C1 segment of cervical spinal cord (tissue), 14 donors: ENCODE data around the gene NDUFB5.
A peak's percentile ranks its signal among the peaks of the same experiment; 100 is the strongest.
"Not testable (repeated sequence)": the region's sequence is repeated elsewhere in the genome, so short reads cannot be mapped to it uniquely, and the experiment has no call there.

Experiments used
- DNase-seq, 14 donors: peaks; one replicate each; lab custom pipeline; 2025; lab: John Stamatoyannopoulos, UW

Gene NDUFB5

GRCh38 chr3:179630753-179631451, 26.3 kb downstream of the NDUFB5 start:
- DNase-seq: no peak

DNA sequence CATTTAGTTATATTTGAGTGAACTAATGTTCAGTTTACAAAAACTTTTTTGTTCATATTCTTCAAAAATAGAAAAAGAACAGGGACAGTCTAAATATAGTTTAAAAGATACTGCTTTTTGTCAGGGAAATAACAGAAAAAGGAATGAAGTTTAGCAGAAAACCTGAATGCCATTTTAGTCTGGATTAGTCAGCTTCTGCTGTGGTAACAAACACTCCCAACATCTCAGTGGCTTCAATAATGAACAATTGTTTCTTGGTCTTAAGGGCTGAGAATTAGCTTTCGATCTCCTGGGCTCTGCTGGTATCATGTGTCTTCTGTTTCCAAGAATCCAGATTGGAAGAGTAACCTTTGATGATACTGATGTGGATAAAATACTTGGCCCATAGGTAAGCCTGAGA, 35.9 kb downstream of the NDUFB5 start:
- DNase-seq: no peak

DNA sequence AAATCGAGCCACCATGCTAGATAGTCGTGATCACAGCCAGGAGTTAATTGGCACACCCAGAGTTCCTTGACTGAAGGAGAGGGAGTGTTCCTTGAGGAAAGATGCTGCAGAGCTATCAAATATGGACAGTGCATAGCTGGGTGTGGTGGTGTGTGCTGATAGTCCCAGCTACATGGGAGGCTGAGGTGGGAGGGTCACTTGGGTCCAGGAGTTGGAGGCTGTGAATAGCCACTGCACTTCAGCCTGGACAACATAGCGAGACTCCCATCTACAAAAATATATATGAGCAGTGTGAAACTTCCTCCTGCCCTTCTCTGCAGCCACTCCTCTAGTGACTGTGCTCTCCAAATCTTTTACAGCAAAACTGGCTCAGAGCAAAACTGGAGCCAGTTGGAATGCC, 38.3 kb downstream of the NDUFB5 start:
- no peak for DNase-seq

DNA sequence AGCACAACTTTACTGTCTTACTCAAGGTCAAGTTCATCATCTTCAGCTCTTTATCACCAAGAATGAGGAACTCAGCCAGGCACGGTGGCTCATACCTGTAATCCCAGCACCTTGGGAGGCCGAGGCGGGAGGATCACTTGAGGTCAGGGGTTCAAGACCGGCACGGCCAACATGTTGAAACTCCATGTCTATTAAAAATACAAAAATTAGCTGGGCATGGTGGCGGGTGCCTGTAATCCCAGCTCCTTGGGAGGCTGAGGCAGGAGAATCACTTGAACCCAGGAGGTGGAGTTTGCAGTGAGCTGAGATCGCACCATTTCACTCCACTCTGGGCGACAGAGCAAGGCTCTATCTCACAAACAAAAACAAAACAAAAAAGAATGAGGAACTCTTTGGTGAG, 39.2 kb downstream of the NDUFB5 start:
- DNase-seq: not testable (repeated sequence)

- no peak for DNase-seq
Observed at GRCh38 chr3:179646177-179646576, 41.6 kb downstream of the NDUFB5 start.

DNA sequence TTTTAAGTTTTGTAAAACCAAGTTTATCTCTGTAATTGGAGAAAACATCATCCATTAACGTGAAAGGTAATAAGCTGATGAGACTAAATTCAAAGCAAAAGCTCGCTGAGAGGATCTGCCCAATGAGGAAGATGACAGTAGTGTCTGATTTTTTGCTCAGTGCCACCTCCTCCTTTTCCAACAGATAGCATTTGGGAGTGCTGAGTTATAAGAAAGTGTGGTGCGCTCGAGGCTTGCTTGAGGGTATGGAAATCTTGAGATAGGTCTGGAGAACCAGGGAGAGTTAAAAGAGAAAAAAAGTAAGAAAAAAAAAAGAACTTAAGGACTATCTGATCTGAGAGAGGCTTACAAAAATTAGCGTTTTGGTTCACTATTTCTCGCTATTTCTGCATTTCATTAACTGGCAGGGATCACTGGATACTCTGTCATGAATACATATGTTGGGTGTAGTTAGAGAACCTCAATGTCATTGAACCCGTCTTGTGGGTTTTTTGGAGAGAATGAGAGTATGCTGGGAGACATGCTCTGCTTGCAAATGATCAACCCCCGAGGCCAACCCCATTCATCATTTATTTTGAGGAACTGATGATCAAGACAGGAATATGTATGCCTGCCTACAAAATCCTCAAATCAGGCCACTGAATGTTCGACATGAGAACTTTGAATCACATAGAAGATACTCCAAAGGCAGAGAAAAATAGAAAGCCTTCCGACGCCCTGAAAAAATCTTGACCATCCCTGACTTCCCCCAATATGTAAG, 47.3 kb downstream of the NDUFB5 start:
- peak in 2 of 14 donors; percentile 23 to 25 for DNase-seq

- peak in 13 of 14 donors; percentile 41 to 88 (median 78) for DNase-seq
Observed at GRCh38 chr3:179652447-179653095, 48.0 kb downstream of the NDUFB5 start, which contains the start of gene USP13. Gene USP13 (plus strand): TSS chr3:179653040. CDS start chr3:179653226, 186 bp downstream.

DNA sequence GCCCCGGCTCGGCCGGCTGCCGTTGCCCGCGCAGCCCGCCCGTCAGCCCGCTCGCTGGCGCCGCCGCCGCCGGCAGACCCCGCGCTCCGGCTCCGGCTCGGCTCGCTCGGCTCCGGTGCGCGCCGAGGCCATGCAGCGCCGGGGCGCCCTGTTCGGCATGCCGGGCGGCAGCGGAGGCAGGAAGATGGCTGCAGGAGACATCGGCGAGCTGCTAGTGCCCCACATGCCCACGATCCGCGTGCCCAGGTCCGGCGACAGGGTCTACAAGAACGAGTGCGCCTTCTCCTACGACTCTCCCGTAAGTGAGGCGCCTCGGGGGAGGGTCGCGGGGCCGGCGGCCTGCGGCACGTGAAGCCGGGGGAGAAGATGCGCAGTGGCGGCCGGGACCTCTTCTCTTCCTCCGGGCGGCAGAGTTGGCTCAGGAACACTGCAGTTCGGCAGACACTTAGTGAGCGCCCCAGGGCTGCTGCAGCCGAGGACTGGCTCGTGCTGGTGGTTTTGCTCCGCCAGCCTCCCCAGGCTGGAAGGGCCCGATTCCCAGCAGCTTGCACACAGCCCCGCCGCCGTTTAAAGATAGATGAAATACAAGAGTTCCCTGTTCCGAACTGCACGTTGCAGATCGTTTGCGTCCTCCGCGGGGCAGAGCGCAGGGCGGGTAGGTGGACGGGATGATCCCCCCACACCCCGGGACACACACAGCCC, 48.7 kb downstream of the NDUFB5 start:
- peak in 13 of 14 donors; percentile 43 to 88 (median 78) for DNase-seq

DNA sequence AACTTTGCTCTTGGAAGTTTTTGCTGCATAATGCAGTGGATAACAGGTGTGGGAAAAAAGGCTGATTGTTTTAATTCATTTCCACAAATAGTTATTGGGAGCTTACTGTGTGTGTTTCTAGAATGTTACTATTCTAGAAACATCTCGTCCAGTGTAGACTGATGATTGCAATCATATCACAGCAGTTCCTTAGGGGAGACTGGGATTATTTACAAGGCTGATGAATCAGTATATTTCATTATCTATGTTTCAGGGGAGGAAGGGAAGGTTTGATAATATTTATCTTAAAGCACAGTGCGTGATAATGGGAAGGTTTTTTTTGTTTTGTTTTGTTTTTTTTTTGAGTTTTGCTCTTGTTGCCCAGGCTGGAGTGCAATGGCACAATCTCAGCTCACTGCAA, 50.6 kb downstream of the NDUFB5 start:
- no peak for DNase-seq

DNA sequence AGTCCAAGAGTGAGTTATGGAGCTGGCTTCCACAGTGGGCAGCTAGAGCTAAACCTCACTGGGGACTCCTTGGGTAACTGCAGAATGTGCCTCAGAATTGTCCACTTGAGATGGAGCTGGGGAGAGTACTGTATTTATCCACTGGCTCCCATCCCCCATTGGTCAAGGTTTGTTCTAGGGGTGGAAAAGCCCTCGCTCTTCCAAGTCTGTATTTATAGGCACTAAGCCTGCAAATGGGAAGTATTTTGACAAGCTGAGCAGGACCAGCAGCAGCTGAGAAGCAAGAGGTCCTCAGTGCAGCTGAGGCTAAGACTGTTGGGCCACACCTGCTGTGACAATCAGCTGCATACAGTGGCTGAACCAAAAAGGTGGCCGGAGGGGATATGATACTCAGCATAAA, 54.0 kb downstream of the NDUFB5 start:
- no peak for DNase-seq

DNA sequence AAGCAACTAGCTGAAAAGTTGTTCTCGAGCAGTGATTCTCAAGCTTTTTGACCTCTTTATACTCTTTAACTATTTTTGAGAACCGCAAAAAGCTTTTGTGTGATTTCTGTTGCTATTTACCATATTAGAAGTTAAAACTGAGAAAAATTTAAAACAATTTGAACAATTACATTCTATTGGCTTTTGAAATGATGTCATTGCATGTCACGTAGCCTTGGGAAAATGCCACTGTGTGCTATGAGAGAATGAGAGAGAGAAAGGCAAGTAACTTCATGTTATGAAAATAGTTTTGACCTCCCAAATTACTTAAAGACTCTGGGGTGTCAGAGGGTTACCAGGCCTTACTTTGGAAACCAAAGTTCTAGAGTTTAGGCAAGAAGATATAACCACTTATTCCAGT, 56.3 kb downstream of the NDUFB5 start:
- DNase-seq: no peak

DNA sequence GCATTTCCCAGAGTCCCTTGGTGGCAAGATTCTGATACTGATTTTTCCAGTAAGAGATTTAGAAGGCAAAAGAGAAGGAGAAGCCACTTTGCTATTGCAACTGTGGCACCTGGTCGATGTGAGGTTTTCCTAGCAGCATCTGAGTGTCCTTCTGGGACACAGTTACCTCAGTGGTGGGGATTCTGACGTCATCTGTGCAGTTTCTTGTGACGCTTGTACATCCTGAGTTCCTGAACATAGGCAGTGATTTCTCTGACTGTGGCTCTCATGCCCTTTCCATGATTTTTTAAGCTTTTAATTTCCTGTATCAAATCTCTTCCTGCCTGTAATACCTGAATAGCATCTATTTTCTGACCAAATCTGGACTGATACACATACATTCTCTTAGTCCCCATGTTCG, 57.2 kb downstream of the NDUFB5 start:
- no peak for DNase-seq

GRCh38 chr3:179663093-179663492, 58.5 kb downstream of the NDUFB5 start:
- DNase-seq: no peak

DNA sequence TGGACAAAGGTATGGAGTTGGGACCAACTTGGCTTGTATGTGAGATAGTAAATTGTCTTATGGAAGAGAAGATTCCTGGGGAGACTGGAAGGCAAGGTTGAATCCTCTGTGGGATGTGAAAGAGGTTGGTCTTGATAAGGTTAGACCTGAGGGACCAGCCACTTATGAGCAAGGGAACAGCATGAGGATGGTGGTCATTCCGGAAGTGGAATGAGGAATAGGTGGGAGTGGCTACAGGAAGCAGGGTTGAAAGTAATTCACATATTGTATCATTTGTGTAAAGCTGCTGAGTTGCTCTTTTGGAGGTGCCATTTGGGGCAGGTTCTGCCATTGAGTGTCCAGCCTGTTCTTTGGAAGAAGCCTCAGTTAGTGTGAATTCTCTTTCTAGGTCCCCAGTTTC, 61.4 kb downstream of the NDUFB5 start:
- no peak for DNase-seq

DNA sequence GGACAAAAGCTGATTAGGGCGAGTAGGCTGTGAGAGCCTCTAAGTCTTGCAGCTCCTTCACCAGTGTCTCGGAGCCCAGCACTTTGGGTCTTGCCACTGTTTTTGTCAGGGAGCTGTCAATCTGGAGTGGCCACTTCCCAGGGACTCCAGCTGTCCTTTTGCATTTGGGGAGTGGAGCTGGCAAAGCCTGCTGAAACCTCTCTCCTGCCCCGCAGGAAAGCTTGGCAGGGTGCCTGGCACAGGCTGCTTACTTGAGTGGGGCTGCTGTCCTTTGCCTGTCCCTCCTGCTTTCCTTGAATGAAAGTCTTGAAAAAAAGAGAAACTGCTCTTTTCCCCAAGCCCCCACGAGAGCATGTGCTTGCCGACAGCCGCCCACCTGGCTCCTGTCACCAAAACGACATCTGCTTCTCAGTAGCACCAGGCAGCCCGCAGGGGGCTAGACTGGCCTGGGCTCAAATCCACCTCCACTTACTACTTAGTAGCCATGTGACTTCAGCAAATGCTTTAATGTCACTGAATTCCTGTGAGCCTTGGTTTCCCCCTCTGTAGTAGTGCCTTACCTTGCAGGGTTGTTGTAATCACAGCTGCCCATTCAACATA, 61.9 kb downstream of the NDUFB5 start:
- peak in 9 of 14 donors; percentile 6 to 81 (median 24) for DNase-seq

- DNase-seq: no peak
Observed at GRCh38 chr3:179668429-179668828, 63.8 kb downstream of the NDUFB5 start.

DNA sequence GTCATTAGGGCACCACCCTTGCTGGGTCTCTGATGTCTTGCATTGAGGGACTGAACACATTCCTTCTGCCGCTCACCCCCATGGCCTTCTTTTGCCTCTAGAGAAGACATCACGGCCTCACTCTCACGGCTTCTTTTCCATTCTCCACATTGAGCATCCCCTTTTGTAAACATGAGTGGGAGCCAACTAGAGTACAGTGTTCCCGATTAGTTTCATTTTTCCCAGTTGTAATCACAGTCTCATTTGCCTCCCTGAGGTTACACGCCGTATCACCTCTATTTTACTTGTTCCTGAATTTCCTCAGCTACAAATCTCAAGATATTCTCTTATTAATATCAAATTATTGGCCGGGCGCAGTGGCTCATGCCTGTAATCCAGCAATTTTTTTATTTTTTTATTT, 65.7 kb downstream of the NDUFB5 start:
- no peak for DNase-seq

- no peak for DNase-seq
Observed at GRCh38 chr3:179671309-179671708, 66.7 kb downstream of the NDUFB5 start.

- DNase-seq: no peak
Observed at GRCh38 chr3:179671747-179672242, 67.2 kb downstream of the NDUFB5 start.

GRCh38 chr3:179672918-179673317, 68.3 kb downstream of the NDUFB5 start:
- no peak for DNase-seq

DNA sequence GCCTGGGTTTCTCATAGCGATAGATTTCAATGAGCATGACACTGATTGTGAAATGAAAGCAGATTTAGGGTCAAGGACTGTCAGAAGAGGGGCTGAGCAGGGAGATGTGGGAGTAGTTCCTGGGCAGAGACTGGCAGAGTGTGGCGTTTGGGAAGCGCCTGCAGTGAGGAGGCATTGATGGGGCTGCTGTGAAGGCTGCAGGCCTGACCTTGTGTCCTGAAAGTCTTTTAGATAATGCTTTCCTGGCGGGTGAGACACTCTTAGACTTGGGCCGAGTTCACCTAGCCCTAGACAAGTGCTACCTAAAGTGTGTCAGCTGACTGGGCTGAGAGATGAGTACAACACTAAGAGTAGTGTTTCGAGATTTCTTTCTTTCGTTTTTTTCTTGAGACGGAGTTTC, 68.9 kb downstream of the NDUFB5 start:
- DNase-seq: no peak
